HFF-Myc (cell line): ENCODE measurements around the gene DRC7.

Experiments
- DNase-seq: peaks from one replicate; pipeline ENCODE4 v3.0.0-alpha.2; 2011; ENCODE audit warnings: low read depth; ENCODE audit errors: extremely low read depth
- H3K4me3 ChIP-seq: replicated peaks from 2 replicates; pipeline ENCODE4 v1.5.1; 2011; ENCODE audit warnings: low read depth, mild to moderate bottlenecking, control low read depth, low read length
- TF ChIP-seq, protein P1 (sequence below): IDR thresholded peaks from 2 replicates; pipeline ENCODE4 v1.5.1; 2012; ENCODE audit warnings: mild to moderate bottlenecking, low read depth, low read length, control low read depth; ENCODE audit errors: missing control alignments

DRC7 gene

GRCh38 chr16:57759541-57760356, 65.1 kb downstream of the DRC7 start:
- no peak for DNase-seq
- TF ChIP-seq, protein P1, sequence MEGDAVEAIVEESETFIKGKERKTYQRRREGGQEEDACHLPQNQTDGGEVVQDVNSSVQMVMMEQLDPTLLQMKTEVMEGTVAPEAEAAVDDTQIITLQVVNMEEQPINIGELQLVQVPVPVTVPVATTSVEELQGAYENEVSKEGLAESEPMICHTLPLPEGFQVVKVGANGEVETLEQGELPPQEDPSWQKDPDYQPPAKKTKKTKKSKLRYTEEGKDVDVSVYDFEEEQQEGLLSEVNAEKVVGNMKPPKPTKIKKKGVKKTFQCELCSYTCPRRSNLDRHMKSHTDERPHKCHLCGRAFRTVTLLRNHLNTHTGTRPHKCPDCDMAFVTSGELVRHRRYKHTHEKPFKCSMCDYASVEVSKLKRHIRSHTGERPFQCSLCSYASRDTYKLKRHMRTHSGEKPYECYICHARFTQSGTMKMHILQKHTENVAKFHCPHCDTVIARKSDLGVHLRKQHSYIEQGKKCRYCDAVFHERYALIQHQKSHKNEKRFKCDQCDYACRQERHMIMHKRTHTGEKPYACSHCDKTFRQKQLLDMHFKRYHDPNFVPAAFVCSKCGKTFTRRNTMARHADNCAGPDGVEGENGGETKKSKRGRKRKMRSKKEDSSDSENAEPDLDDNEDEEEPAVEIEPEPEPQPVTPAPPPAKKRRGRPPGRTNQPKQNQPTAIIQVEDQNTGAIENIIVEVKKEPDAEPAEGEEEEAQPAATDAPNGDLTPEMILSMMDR, result no peak
- no peak overlapping the region for H3K4me3 ChIP-seq

DNA sequence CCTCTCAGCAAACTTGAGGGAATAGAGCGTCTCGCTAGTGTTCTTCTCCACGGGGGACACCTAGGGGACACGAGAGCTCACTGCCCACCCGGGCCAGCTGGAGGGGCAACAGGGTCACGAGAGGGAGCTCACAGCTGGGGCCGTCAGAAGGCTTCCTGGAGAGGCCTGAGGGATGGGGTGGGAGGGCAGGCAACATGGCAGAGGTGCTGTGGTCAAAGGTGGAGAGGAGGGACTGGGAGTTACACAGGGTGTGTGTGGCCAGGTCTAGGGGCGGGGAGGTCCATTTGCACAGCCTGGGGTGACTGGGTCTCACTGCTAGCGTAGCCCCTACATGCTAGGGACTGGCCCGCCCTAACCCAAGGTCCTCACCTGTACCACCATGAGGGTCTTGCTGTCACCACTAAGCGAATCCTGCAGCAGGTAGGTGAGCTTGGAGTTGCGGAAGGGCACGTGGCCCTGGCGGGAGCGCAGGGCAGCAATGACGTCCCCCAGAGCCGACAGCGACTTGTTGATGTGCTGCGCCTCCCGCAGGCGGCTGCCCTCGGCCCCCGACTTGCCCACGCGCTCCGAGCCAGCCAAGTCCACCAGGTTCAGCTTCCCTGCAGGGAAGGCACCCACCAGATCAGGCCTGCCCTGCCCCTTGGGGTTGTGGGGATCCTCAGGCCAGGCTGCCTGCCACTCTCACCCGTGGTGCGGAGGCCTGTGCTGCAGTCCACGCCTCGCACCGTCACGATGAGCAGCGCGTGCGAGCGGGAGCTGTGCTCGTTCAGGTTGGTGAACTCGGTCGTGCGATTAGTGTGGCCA, 66.0 kb downstream of the DRC7 start:
- TF ChIP-seq, protein P1, result no peak
- DNase-seq, result no peak
- H3K4me3 ChIP-seq, result no peak overlapping the region

DNA sequence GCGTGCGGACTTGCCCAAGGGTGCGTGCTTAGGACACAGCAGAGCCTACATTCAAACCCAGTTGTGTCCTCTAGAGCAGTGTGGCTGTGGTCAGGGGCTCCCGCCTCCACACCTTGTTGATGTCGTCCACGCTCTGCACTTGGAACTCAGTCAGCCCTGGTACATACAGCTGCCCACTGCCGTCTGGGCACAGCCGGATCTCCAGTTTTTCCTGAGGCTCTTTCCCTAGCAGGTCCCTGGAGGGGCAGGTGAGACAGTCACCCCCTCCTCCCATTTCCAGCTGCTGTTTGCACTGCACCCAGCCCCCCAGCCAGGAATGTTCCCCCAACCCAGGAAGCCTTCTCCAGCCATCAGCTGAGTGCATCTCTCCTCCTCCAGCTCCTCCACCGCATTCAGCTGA, 66.7 kb downstream of the DRC7 start:
- TF ChIP-seq, protein P1, result no peak
- no peak overlapping the region for H3K4me3 ChIP-seq
- DNase-seq, result no peak

DNA sequence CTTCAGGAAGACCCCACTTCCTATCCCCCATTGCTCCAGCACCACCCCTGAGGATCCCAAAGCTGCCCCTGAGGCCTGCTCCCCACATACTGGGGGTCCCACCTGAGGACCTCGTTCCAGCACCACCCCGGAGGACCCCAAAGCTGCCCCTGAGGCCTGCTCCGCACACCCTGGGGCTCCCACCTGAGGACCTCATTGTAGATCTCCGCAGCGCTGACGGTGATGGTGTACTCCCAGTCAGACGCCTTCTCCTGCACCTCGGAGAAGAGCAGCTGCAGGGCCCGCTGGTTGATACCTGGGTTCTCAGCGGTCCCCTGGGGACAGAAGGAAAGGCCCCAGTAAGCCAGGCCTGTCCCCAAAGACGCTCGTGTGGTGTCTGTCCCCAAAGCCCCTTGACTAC, 67.4 kb downstream of the DRC7 start:
- no peak overlapping the region for H3K4me3 ChIP-seq
- TF ChIP-seq, protein P1, result no peak
- DNase-seq, result no peak

DNA sequence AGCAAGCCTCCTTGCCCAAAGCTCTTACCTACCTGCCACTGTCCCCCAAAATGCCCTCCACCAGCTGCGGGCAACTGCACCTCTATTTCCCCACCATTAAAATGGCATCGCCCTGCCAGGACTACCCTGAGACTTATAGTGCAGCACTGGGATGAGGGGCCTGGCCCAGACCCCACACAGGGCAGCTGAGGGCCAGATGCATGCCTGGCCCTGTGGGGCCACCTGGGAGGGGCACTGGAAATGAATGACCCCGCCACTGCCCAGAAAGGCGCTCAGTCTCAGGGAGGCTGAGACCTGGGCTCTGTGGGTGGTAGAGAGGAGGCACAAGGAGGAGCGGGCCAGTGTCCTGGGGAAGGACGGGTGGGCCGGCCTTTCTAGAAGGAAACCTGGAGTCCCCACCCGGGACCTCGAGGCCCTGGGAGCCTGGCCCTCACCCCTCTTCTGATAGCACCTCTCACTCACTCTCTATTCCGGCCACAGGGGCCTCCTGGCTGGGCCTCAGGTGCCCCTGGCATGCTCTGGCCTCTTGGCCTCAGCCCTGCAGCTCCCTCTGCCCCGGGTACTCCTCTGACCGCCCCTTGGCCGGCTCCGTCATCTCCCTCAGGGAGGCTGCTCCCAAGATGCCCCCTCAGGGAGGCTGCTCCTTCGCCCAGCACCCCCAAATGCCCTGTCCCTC, 67.9 kb downstream of the DRC7 start:
- TF ChIP-seq, protein P1, result no peak
- no peak for DNase-seq
- no peak overlapping the region for H3K4me3 ChIP-seq

DNA sequence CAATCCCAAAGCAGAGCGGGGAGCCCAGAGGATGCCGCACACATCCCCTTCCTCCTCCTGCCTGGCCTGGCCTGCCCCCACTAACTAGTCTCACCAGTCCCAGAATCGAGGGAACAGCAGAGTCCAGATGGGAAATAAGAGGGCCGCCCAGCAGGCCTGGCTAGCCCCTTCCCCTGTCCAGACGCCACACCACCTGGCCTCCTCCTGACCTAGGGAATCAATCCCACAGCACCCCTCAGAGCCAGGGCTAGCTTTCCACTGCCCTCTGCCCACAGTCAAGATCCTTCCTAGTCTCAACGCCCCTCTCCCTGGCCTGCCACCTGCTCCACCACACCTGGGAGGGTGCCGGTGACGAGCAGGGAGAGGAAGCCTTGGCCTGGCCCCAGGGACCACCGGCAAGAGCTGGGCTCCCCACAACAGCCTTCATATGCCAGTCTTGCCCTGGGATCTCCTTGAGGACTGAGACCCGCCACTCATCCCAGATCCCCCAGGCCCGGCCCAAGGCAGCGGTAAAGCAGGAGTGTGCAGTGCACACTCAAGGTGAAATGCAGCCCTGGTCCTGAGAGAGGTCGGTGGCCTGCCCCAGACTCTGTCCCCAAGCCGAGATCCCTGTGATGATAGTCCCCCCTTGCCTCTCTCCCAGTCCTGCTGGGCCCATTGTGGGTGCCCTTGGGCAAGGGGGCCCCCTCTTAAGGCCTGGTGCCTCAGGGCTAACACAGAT, 68.8 kb downstream of the DRC7 start:
- no peak for DNase-seq
- TF ChIP-seq, protein P1, result no peak
- no peak overlapping the region for H3K4me3 ChIP-seq
